ENCODE measurements around the gene ERC1.

DNA sequence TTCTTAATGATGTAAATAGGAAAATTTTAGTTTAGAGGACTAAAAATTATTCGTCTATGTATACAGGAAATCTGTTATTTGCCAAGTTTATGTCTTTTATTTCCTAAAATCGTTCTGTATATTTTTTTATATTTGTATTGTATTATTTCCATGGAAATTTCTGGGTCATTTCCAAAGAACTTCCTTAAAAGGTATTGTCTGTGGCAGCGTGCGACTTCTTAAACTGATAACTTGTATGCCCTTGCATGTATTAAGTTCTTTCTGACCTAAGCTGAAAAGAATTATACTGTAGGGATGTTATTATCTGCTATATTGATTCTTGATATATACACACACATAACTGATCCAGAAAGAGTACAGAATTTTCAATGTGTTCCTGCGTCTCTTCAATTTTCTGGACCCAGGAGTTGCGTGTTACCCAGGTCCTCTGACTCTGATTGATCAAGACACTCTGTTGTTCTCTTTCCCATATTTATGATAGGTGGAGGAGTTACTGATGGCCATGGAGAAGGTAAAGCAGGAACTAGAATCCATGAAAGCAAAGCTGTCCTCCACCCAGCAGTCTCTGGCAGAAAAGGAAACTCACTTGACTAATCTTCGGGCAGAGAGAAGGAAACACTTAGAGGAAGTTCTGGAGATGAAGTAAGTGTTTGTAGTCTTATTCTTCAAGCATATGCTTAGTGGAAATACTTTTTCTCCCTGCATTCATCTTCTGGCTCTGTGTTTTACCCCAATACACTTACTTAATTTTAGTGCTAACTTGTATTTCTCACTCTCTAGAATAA is 298.5 kb downstream of the ERC1 start:
- TF ChIP-seq POLR2A (IDR thresholded peaks at IDR 0.05; ENCODE audit: low read depth, low read length) (no peak), POLR2AphosphoS5 (IDR thresholded peaks at IDR 0.05; ENCODE audit: low read depth, low read length) (no peak), SPI1 (IDR thresholded peaks at IDR 0.05; ENCODE audit: low read depth, low read length) (no peak), PAX5 (IDR thresholded peaks at IDR 0.05; ENCODE audit: insufficient read depth, low read length, severe bottlenecking) (no peak), TAF1 (IDR thresholded peaks at IDR 0.05; ENCODE audit: low read depth, low read length) (no peak)
